HepG2 (cell line): Measurements from ENCODE around the gene FRRS1. TPM values are rescaled to one million over a fixed set of nuclear protein-coding genes. Genes with fewer than 3 reads are reported as not detected.

Experiments used
- ATAC-seq: fragments of 200-7000 bp; cut with Tn5 transposase; 3 replicates; pipeline ENCODE4 v1.9.1; 2020; ENCODE audit warnings: mild to moderate bottlenecking, moderate library complexity
- BruUV-seq: library from RNA; stranded (reverse); fragments of 400-500 nt; replicated peaks from 2 replicates; lab custom pipeline; 2021; lab: Mats Ljungman, UMichigan
- CTCF ChIA-PET: fragments of 300-600 bp; formaldehyde crosslinking; extraction: SDS; loops from one replicate; lab custom pipeline; 2021; ENCODE audit warnings: low total read pairs, inconsistent platforms, low intra/inter-chr PET ratio; lab: Yijun Ruan, JAX
- POLR2A ChIA-PET: fragments of 350-600 bp; sonication (Branson Sonifier 250); formaldehyde crosslinking; loops from one replicate; lab custom pipeline; 2020; ENCODE audit warnings: antibody characterized with exemption, inconsistent platforms; lab: Yijun Ruan, JAX
- DNase-seq: peaks from one replicate; pipeline ENCODE4 v3.0.0-alpha.2; 2015; ENCODE audit warnings: low spot score
- FAIRE-seq: peaks from 3 replicates; lab custom pipeline; 2011; peaks lifted over from hg19 to GRCh38; lab: Jason Lieb, UNC
- H2AFZ ChIP-seq: one replicate; pipeline ENCODE4 v1.6.1; 2011; ENCODE audit warnings: low read length, inconsistent platforms
- H3K27ac ChIP-seq: fragments of 300-600 bp; 3 replicates; pipeline ENCODE4 v1.8.0; 2011; ENCODE audit warnings: mixed run types, mild to moderate bottlenecking, mixed read lengths, low read length, inconsistent platforms; ENCODE audit not compliant: insufficient read depth; ENCODE audit errors: extremely low read length
- H3K27me3 ChIP-seq, 2 experiments: fragments of 200-600 bp in 1 of 2; 2 replicates in 1 of 2; 3 replicates in 1 of 2; pipeline versions ENCODE4 v1.6.0 to v1.8.0; 2011; ENCODE audit warnings: low read length in 2 of 2, mild to moderate bottlenecking in 2 of 2, moderate library complexity in 2 of 2, inconsistent platforms in 1 of 2; ENCODE audit not compliant: insufficient read depth in 2 of 2, control insufficient read depth in 1 of 2
- H3K36me3 ChIP-seq, 2 experiments: fragments of 200-600 bp in 1 of 2; replicated peaks in 1 of 2; 2 replicates in 1 of 2; 3 replicates in 1 of 2; pipeline versions ENCODE4 v1.5.1 to v1.8.0; 2011; ENCODE audit warnings: low read length in 2 of 2, inconsistent platforms in 1 of 2; ENCODE audit not compliant: insufficient read depth in 2 of 2, control insufficient read depth in 1 of 2
- H3K4me1 ChIP-seq: 2 replicates; pipeline ENCODE4 v1.5.1; 2012; ENCODE audit warnings: low read length, inconsistent platforms; ENCODE audit not compliant: insufficient read depth
- H3K4me2 ChIP-seq: 2 replicates; pipeline ENCODE4 v1.6.0; 2011; ENCODE audit warnings: low read depth, low read length, inconsistent platforms
- H3K4me3 ChIP-seq, 3 experiments: fragments of 200-600 bp in 1 of 3; sonication (generic), shearing (Covaris generic) in 1 of 3; replicated peaks in 1 of 3; 2 replicates each; pipeline ENCODE4 v1.5.1; 2011 to 2016; ENCODE audit warnings: low read length in 3 of 3, inconsistent platforms in 2 of 3, low read depth in 2 of 3, mild to moderate bottlenecking in 2 of 3, control low read depth in 1 of 3, mixed read lengths in 1 of 3; ENCODE audit not compliant: insufficient read depth in 1 of 3
- H3K79me2 ChIP-seq: one replicate; pipeline ENCODE4 v1.6.1; 2011; ENCODE audit warnings: low read length, inconsistent platforms; ENCODE audit not compliant: insufficient read depth
- H3K9ac ChIP-seq: 2 replicates; pipeline ENCODE4 v1.6.0; 2011; ENCODE audit warnings: mild to moderate bottlenecking, low read depth, low read length, inconsistent platforms; ENCODE audit not compliant: insufficient read depth
- H3K9me3 ChIP-seq: 2 replicates; pipeline ENCODE4 v1.5.1; 2012; ENCODE audit warnings: mild to moderate bottlenecking, low read length
- H4K20me1 ChIP-seq: 2 replicates; pipeline ENCODE4 v1.6.0; 2011; ENCODE audit warnings: inconsistent platforms, mild to moderate bottlenecking, low read length, moderate library complexity; ENCODE audit not compliant: insufficient read depth
- BRD4 ChIP-seq: sonication (generic); formaldehyde crosslinking; IDR thresholded peaks from 2 replicates; pipeline ENCODE4 v1.4.0; 2020; ENCODE audit warnings: missing genetic modification reagents
- CAMTA2 ChIP-seq: sonication (generic); formaldehyde crosslinking; IDR thresholded peaks from 2 replicates; pipeline ENCODE4 v1.4.0; 2020; ENCODE audit warnings: mild to moderate bottlenecking, missing genetic modification reagents, borderline replicate concordance
- CBX1 ChIP-seq: IDR thresholded peaks from one replicate; pipeline ENCODE4 v1.6.1; 2016; ENCODE audit warnings: antibody characterized with exemption, low read depth
- KDM6A ChIP-seq: IDR thresholded peaks from 2 replicates; pipeline ENCODE4 v1.6.1; 2016; ENCODE audit warnings: low read depth
- NFE2 ChIP-seq: sonication (generic); formaldehyde crosslinking; IDR thresholded peaks from 2 replicates; pipeline ENCODE4 v1.4.0; 2020; ENCODE audit warnings: missing genetic modification reagents
- PHF21A ChIP-seq: sonication (generic); formaldehyde crosslinking; IDR thresholded peaks from 2 replicates; pipeline ENCODE4 v1.5.0; 2020; ENCODE audit warnings: mild to moderate bottlenecking, missing genetic modification reagents
- TCF7 ChIP-seq: sonication (generic); IDR thresholded peaks from 2 replicates; pipeline ENCODE4 v1.6.1; 2016; ENCODE audit warnings: antibody characterized with exemption, low read depth
- TCF7L2 ChIP-seq: IDR thresholded peaks from 2 replicates; pipeline ENCODE4 v1.6.1; 2011; ENCODE audit warnings: mild to moderate bottlenecking, low read depth, low read length, moderate library complexity
- TMF1 ChIP-seq: sonication (generic); formaldehyde crosslinking; IDR thresholded peaks from 2 replicates; pipeline ENCODE4 v1.8.1; 2022; ENCODE audit warnings: low read depth, missing genetic modification reagents
- TOPORS ChIP-seq: sonication (generic); formaldehyde crosslinking; IDR thresholded peaks from 2 replicates; pipeline ENCODE4 v1.8.0; 2023; ENCODE audit warnings: mild to moderate bottlenecking, missing genetic modification reagents
- ZNF570 ChIP-seq: sonication (generic); formaldehyde crosslinking; IDR thresholded peaks from 2 replicates; pipeline ENCODE4 v1.4.0; 2020; ENCODE audit warnings: mild to moderate bottlenecking, missing genetic modification reagents, borderline replicate concordance
- ZNF616 ChIP-seq: sonication (generic); formaldehyde crosslinking; IDR thresholded peaks from 2 replicates; pipeline ENCODE4 v1.5.0; 2020; ENCODE audit warnings: low read depth, mild to moderate bottlenecking, missing genetic modification reagents
- WGBS: methylation state at CpG from one replicate; pipeline ENCODE4 v1.1.6; 2017; ENCODE audit warnings: low lambda C conversion rate; 5-methylcytosine and 5-hydroxymethylcytosine counted together
- in situ Hi-C: cut with HindIII; loops from 2 replicates; pipeline ENCODE4 v1.10.0; 2017; ENCODE audit warnings: low pct_unique_long_range_greater_than_20kb; ENCODE audit not compliant: extremely low pct_ligation_motif_present
- intact Hi-C: fragments of 100-400 bp; cut with micrococcal nuclease; formaldehyde crosslinking; loops from one replicate; pipeline ENCODE4 v1.10.0; 2022; ENCODE audit not compliant: unreplicated experiment
- polyA plus RNA-seq, 8 experiments: library from polyadenylated mRNA; depleted of rRNA in 3 of 8; stranded (reverse) in 7 of 8; unstranded in 1 of 8; fragments of >200 nt; fragmentation: Illumina TruSeq in 4 of 8; extraction: Trizol in 4 of 8; gene quantifications; 2 replicates each; pipeline versions ENCODE4 v1.2.1 to v1.2.3, GENCODE V29; 2011 to 2016; ENCODE audit warnings: low read depth in 4 of 8, missing spikeins in 1 of 8, mixed read lengths in 1 of 8; ENCODE audit not compliant: insufficient read depth in 1 of 8
- total RNA-seq, 5 experiments: library from RNA; depleted of rRNA; stranded (reverse); fragments of >200 nt; fragmentation: Illumina TruSeq; extraction: Trizol; gene quantifications; 2 replicates each; pipeline ENCODE4 v1.2.3, GENCODE V29; 2016; ENCODE audit warnings: low read depth in 1 of 5
- TF ChIP-seq, protein P1 (sequence below): IDR thresholded peaks from 2 replicates; pipeline ENCODE4 v1.6.1; 2016; ENCODE audit warnings: low read depth, missing genetic modification reagents, missing compliant biosample characterization
- TF ChIP-seq, protein P2 (sequence below): sonication (generic); formaldehyde crosslinking; IDR thresholded peaks from 2 replicates; pipeline ENCODE4; 2020; ENCODE audit warnings: missing genetic modification reagents, mild to moderate bottlenecking, borderline replicate concordance
- TF ChIP-seq, protein P3 (sequence below): sonication (generic); formaldehyde crosslinking; conservative IDR thresholded peaks from 2 replicates; pipeline ENCODE4 v1.4.0; 2020; ENCODE audit warnings: missing genetic modification reagents

The FRRS1 gene
- total and polyA plus RNA-seq, 2 of the 13 experiments (the other 11 are each of a cell fraction or from before 2014, with no cell fraction given): 22.6 to 23.4 TPM

DNA sequence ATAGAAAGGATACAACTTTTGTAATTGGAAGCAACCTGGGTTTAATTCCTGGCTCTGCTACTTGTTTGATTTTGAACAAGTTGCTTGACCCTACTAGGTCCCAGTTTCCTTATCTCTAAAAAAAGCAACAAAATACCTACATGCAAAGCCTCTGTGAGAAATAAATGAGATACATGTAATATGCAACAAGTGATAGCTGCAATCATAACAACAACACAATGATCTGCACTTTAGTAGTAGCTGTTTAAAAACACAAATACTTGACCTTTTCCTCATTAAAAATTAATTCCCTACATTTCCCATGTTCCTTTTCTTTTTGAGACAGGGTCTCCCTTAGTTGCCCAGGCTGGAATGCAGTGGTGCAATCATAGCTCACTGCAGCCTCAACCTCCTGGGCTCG, 40.0 kb downstream of the FRRS1 start (continued):
- TF ChIP-seq, protein P1, sequence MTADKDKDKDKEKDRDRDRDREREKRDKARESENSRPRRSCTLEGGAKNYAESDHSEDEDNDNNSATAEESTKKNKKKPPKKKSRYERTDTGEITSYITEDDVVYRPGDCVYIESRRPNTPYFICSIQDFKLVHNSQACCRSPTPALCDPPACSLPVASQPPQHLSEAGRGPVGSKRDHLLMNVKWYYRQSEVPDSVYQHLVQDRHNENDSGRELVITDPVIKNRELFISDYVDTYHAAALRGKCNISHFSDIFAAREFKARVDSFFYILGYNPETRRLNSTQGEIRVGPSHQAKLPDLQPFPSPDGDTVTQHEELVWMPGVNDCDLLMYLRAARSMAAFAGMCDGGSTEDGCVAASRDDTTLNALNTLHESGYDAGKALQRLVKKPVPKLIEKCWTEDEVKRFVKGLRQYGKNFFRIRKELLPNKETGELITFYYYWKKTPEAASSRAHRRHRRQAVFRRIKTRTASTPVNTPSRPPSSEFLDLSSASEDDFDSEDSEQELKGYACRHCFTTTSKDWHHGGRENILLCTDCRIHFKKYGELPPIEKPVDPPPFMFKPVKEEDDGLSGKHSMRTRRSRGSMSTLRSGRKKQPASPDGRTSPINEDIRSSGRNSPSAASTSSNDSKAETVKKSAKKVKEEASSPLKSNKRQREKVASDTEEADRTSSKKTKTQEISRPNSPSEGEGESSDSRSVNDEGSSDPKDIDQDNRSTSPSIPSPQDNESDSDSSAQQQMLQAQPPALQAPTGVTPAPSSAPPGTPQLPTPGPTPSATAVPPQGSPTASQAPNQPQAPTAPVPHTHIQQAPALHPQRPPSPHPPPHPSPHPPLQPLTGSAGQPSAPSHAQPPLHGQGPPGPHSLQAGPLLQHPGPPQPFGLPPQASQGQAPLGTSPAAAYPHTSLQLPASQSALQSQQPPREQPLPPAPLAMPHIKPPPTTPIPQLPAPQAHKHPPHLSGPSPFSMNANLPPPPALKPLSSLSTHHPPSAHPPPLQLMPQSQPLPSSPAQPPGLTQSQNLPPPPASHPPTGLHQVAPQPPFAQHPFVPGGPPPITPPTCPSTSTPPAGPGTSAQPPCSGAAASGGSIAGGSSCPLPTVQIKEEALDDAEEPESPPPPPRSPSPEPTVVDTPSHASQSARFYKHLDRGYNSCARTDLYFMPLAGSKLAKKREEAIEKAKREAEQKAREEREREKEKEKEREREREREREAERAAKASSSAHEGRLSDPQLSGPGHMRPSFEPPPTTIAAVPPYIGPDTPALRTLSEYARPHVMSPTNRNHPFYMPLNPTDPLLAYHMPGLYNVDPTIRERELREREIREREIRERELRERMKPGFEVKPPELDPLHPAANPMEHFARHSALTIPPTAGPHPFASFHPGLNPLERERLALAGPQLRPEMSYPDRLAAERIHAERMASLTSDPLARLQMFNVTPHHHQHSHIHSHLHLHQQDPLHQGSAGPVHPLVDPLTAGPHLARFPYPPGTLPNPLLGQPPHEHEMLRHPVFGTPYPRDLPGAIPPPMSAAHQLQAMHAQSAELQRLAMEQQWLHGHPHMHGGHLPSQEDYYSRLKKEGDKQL (CRISPR knock-in tag): no peak
- TF ChIP-seq NFE2: no peak

DNA sequence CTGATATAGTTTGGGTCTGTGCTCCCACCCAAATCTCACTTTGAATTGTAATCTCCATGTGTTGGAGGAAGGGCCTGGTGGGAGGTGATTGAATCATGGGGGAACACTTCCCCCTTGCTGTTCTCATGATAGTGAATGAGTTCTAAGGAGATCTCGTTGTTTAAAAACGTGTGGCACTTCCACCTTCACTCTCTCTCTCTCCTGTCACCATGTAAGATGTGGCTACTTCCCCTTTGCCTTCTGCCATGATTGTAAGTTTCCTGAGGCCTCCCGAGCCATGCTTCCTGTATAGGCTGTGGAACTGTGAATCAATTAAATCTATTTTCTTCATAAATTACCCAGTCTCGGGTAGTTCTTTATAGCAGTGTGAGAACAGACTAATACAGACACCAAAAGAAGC, 40.4 kb downstream of the FRRS1 start:
- ATAC-seq (no peak), DNase-seq (no peak), FAIRE-seq (no peak)
- no peaks in the 10 kb centered on the region for H3K79me2 ChIP-seq
- H3K27me3 ChIP-seq: no peaks in the 10 kb centered on the region
- POLR2A ChIA-PET: no interaction called here
- no peak overlapping the region for H3K4me3 ChIP-seq
- H4K20me1 ChIP-seq: no peaks in the 10 kb centered on the region
- H3K27ac ChIP-seq: no peak overlapping the region
- H3K4me2 ChIP-seq: no peak overlapping the region
- peaks cover 15% of the 10 kb centered on the region for H3K4me1 ChIP-seq
- H3K9me3 ChIP-seq: no peaks in the 10 kb centered on the region
- BruUV-seq: no TSS peak
- H2AFZ ChIP-seq: no peak overlapping the region
- in situ Hi-C loops (no loop called here), intact Hi-C loops (no loop called here)
- 96% methylated on average over 4 of the region's 4 CpGs for WGBS
- peaks cover 4 to 16% of the 10 kb centered on the region in 2 experiments; a peak in 3 of 5 replicates for H3K36me3 ChIP-seq
- H3K9ac ChIP-seq: no peak overlapping the region
- CTCF ChIA-PET: no interaction called here
- TF ChIP-seq, protein P2, sequence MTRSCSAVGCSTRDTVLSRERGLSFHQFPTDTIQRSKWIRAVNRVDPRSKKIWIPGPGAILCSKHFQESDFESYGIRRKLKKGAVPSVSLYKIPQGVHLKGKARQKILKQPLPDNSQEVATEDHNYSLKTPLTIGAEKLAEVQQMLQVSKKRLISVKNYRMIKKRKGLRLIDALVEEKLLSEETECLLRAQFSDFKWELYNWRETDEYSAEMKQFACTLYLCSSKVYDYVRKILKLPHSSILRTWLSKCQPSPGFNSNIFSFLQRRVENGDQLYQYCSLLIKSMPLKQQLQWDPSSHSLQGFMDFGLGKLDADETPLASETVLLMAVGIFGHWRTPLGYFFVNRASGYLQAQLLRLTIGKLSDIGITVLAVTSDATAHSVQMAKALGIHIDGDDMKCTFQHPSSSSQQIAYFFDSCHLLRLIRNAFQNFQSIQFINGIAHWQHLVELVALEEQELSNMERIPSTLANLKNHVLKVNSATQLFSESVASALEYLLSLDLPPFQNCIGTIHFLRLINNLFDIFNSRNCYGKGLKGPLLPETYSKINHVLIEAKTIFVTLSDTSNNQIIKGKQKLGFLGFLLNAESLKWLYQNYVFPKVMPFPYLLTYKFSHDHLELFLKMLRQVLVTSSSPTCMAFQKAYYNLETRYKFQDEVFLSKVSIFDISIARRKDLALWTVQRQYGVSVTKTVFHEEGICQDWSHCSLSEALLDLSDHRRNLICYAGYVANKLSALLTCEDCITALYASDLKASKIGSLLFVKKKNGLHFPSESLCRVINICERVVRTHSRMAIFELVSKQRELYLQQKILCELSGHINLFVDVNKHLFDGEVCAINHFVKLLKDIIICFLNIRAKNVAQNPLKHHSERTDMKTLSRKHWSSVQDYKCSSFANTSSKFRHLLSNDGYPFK (CRISPR knock-in tag): no peak
- no peak for TF ChIP-seq CBX1
- TF ChIP-seq TOPORS (CRISPR knock-in tag): no peak
- TF ChIP-seq PHF21A: no peak
- no peak for TF ChIP-seq CAMTA2 (CRISPR knock-in tag)
- TF ChIP-seq ZNF616 (CRISPR knock-in tag): no peak
- no peak for TF ChIP-seq BRD4 (CRISPR knock-in tag)
- no peak for TF ChIP-seq ZNF570 (CRISPR knock-in tag)
- TF ChIP-seq KDM6A (CRISPR knock-in tag): no peak
- TF ChIP-seq TCF7: no peak
- TF ChIP-seq, protein P3, sequence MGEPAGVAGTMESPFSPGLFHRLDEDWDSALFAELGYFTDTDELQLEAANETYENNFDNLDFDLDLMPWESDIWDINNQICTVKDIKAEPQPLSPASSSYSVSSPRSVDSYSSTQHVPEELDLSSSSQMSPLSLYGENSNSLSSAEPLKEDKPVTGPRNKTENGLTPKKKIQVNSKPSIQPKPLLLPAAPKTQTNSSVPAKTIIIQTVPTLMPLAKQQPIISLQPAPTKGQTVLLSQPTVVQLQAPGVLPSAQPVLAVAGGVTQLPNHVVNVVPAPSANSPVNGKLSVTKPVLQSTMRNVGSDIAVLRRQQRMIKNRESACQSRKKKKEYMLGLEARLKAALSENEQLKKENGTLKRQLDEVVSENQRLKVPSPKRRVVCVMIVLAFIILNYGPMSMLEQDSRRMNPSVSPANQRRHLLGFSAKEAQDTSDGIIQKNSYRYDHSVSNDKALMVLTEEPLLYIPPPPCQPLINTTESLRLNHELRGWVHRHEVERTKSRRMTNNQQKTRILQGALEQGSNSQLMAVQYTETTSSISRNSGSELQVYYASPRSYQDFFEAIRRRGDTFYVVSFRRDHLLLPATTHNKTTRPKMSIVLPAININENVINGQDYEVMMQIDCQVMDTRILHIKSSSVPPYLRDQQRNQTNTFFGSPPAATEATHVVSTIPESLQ (CRISPR knock-in tag): no peak
- TF ChIP-seq TCF7L2: no peak
- no peak for TF ChIP-seq TMF1
